CD14-positive monocyte (primary cell): Measurements from ENCODE around the gene VAMP2. TPM values are rescaled to one million over a fixed set of nuclear protein-coding genes. Genes with fewer than 3 reads are reported as not detected.
A peak's percentile ranks its signal among the peaks of the same experiment; 100 is the strongest.

Experiments
- DNase-seq, 3 donors: peaks; one replicate each; pipeline ENCODE4 v3.0.0-alpha.2; 2011 to 2022
- H2AFZ ChIP-seq: 2 replicates; pipeline ENCODE4 v1.6.0; 2012; ENCODE audit warnings: mild to moderate bottlenecking, low read depth, low read length, inconsistent platforms; ENCODE audit not compliant: insufficient read depth, poor library complexity, severe bottlenecking
- H3K27ac ChIP-seq, 2 donors: 1 replicate in 1 of 2; 2 replicates in 1 of 2; pipeline ENCODE4 v1.5.1; 2012 to 2013; ENCODE audit warnings: low read length in 2 of 2, control low read depth in 1 of 2, inconsistent platforms in 1 of 2, low read depth in 1 of 2, mild to moderate bottlenecking in 1 of 2
- H3K27me3 ChIP-seq, 2 donors: one replicate each; pipeline versions ENCODE4 v1.6.0 to v1.6.1; 2011 to 2013; ENCODE audit warnings: low read length in 2 of 2; ENCODE audit not compliant: control insufficient read depth in 2 of 2, insufficient read depth in 2 of 2
- H3K36me3 ChIP-seq, 2 donors: replicated peaks in 1 of 2; 1 replicate in 1 of 2; 2 replicates in 1 of 2; pipeline versions ENCODE4 v1.5.1 to v1.6.1; 2012 to 2013; ENCODE audit warnings: low read length in 2 of 2, control low read depth in 1 of 2, inconsistent platforms in 1 of 2, mild to moderate bottlenecking in 1 of 2; ENCODE audit not compliant: insufficient read depth in 2 of 2, control insufficient read depth in 1 of 2
- H3K4me1 ChIP-seq, 2 donors: 1 replicate in 1 of 2; 2 replicates in 1 of 2; pipeline versions ENCODE4 v1.5.1 to v1.6.1; 2012 to 2013; ENCODE audit warnings: low read length in 2 of 2, control low read depth in 1 of 2, inconsistent platforms in 1 of 2, mild to moderate bottlenecking in 1 of 2, moderate library complexity in 1 of 2; ENCODE audit not compliant: insufficient read depth in 2 of 2, control insufficient read depth in 1 of 2
- H3K4me2 ChIP-seq: replicated peaks from 2 replicates; pipeline ENCODE3; 2012; ENCODE audit warnings: low read length, moderate library complexity, mild to moderate bottlenecking; ENCODE audit not compliant: poor library complexity, severe bottlenecking; ENCODE audit errors: extremely low read depth
- H3K4me3 ChIP-seq, 3 experiments: fragments of 200-600 bp in 1 of 3; sonication (generic) in 1 of 3; replicated peaks in 1 of 3; 1 replicate in 2 of 3; 2 replicates in 1 of 3; pipeline ENCODE4 v1.5.1; 2011 to 2013; ENCODE audit warnings: low read length in 3 of 3, mild to moderate bottlenecking in 3 of 3, control low read depth in 2 of 3, low read depth in 2 of 3, inconsistent platforms in 1 of 3, moderate library complexity in 1 of 3
- H3K79me2 ChIP-seq: 2 replicates; pipeline ENCODE4 v1.6.0; 2012; ENCODE audit warnings: mild to moderate bottlenecking, control low read depth, inconsistent platforms, low read length, moderate library complexity; ENCODE audit not compliant: insufficient read depth
- H3K9ac ChIP-seq: 2 replicates; pipeline ENCODE4 v1.6.0; 2017; ENCODE audit warnings: low read length, mild to moderate bottlenecking; ENCODE audit not compliant: insufficient read depth, poor library complexity, severe bottlenecking
- H3K9me3 ChIP-seq, 2 donors: replicated peaks in 1 of 2; 1 replicate in 1 of 2; 2 replicates in 1 of 2; pipeline versions ENCODE4 v1.5.1 to v1.6.1; 2012 to 2013; ENCODE audit warnings: low read length in 2 of 2, control low read depth in 1 of 2; ENCODE audit not compliant: control insufficient read depth in 1 of 2, insufficient read depth in 1 of 2
- H4K20me1 ChIP-seq: 2 replicates; pipeline ENCODE4 v1.6.0; 2012; ENCODE audit warnings: mild to moderate bottlenecking, low read length, control low read depth, moderate library complexity; ENCODE audit not compliant: insufficient read depth
- H3K27ac Mint-ChIP-seq, 7 donors: one replicate each; pipeline ENCODE4 v1.8.0; 2020; ENCODE audit warnings: mild to moderate bottlenecking in 7 of 7, mixed read lengths in 7 of 7, moderate library complexity in 6 of 7, inconsistent platforms in 2 of 7
- H3K27me3 Mint-ChIP-seq, 3 donors: one replicate each; pipeline ENCODE4 v1.8.0; 2021 to 2022; ENCODE audit warnings: low read depth in 3 of 3, mild to moderate bottlenecking in 3 of 3, mixed read lengths in 3 of 3, moderate library complexity in 3 of 3, inconsistent platforms in 1 of 3
- H3K36me3 Mint-ChIP-seq, 2 donors: one replicate each; pipeline ENCODE4 v1.8.0; 2020; ENCODE audit warnings: mixed read lengths in 2 of 2, inconsistent platforms in 1 of 2, mild to moderate bottlenecking in 1 of 2
- H3K4me1 Mint-ChIP-seq: one replicate; pipeline ENCODE4 v1.8.0; 2020; ENCODE audit warnings: mild to moderate bottlenecking, mixed read lengths
- H3K4me3 Mint-ChIP-seq, 2 donors: one replicate each; pipeline ENCODE4 v1.8.0; 2020; ENCODE audit warnings: mild to moderate bottlenecking in 2 of 2, mixed read lengths in 2 of 2, moderate library complexity in 1 of 2
- H3K9me3 Mint-ChIP-seq, 7 donors: one replicate each; pipeline ENCODE4 v1.8.0; 2020 to 2022; ENCODE audit warnings: mixed read lengths in 7 of 7, mild to moderate bottlenecking in 6 of 7, moderate library complexity in 6 of 7, inconsistent platforms in 2 of 7
- WGBS: methylation state at CpG from one replicate; pipeline ENCODE4 v1.1.5; 2013; ENCODE audit warnings: missing lambda C conversion rate; ENCODE audit not compliant: insufficient coverage; 5-methylcytosine and 5-hydroxymethylcytosine counted together
- intact Hi-C, 2 donors: fragments of 100-400 bp; cut with micrococcal nuclease; formaldehyde crosslinking; loops; one replicate each; pipeline versions ENCODE4 v1.15.0 to v1.15.1; 2023
- polyA plus RNA-seq, 3 donors: library from polyadenylated mRNA; depleted of rRNA in 1 of 3; unstranded in 2 of 3; stranded (reverse) in 1 of 3; fragments of 300-500 nt in 2 of 3; fragments of >200 nt in 1 of 3; fragmentation: Illumina TruSeq in 2 of 3; gene quantifications; 1 replicate in 2 of 3; 2 replicates in 1 of 3; pipeline ENCODE4 v1.2.3, GENCODE V29; 2012 to 2021
- TF ChIP-seq, protein P1 (sequence below): fragments of 200-600 bp; IDR thresholded peaks from one replicate; pipeline ENCODE4 v1.8.0; 2022; ENCODE audit warnings: antibody characterized with exemption, mild to moderate bottlenecking

VAMP2 gene
- polyA plus RNA-seq, 3 donors, result 10.2 to 139 (median 14.5) TPM

GRCh38 chr17:8133399-8133798 lies 29.3 kb downstream of the VAMP2 start:
- no peaks in the 10 kb centered on the region for H3K9me3 ChIP-seq
- no peaks in the 10 kb centered on the region for H3K36me3 ChIP-seq
- no peak overlapping the region for H3K4me3 ChIP-seq
- Mint-ChIP-seq H3K9me3 (no peaks in the 10 kb centered on the region), H3K4me3 (no peak overlapping the region), H3K36me3 (no peaks in the 10 kb centered on the region), H3K27ac (no peak overlapping the region), H3K4me1 (no peaks in the 10 kb centered on the region), H3K27me3 (peaks cover 23 to 47% (median 35%) of the 10 kb centered on the region in 3 donors)
- peaks cover 10 to 12% of the 10 kb centered on the region in 2 donors for H3K4me1 ChIP-seq
- H3K27ac ChIP-seq, result no peak overlapping the region
- H3K27me3 ChIP-seq, result peaks cover 1 to 24% of the 10 kb centered on the region in 2 donors
- no peak overlapping the region for H3K9ac ChIP-seq
- TF ChIP-seq, protein P1, sequence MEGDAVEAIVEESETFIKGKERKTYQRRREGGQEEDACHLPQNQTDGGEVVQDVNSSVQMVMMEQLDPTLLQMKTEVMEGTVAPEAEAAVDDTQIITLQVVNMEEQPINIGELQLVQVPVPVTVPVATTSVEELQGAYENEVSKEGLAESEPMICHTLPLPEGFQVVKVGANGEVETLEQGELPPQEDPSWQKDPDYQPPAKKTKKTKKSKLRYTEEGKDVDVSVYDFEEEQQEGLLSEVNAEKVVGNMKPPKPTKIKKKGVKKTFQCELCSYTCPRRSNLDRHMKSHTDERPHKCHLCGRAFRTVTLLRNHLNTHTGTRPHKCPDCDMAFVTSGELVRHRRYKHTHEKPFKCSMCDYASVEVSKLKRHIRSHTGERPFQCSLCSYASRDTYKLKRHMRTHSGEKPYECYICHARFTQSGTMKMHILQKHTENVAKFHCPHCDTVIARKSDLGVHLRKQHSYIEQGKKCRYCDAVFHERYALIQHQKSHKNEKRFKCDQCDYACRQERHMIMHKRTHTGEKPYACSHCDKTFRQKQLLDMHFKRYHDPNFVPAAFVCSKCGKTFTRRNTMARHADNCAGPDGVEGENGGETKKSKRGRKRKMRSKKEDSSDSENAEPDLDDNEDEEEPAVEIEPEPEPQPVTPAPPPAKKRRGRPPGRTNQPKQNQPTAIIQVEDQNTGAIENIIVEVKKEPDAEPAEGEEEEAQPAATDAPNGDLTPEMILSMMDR, result no peak
- intact Hi-C loops, result loop anchor here in 1 of 2 donors (10.0 kb wide), 1 partner anchor 161 kb away; the partner anchor contains the start of gene SLC25A35
- no peak for DNase-seq
- 89% methylated on average over 4 of the region's 12 CpGs for WGBS
- H3K79me2 ChIP-seq, result no peaks in the 10 kb centered on the region
- H3K4me2 ChIP-seq, result no peak overlapping the region
- no peak overlapping the region for H2AFZ ChIP-seq
- H4K20me1 ChIP-seq, result no peaks in the 10 kb centered on the region

DNA sequence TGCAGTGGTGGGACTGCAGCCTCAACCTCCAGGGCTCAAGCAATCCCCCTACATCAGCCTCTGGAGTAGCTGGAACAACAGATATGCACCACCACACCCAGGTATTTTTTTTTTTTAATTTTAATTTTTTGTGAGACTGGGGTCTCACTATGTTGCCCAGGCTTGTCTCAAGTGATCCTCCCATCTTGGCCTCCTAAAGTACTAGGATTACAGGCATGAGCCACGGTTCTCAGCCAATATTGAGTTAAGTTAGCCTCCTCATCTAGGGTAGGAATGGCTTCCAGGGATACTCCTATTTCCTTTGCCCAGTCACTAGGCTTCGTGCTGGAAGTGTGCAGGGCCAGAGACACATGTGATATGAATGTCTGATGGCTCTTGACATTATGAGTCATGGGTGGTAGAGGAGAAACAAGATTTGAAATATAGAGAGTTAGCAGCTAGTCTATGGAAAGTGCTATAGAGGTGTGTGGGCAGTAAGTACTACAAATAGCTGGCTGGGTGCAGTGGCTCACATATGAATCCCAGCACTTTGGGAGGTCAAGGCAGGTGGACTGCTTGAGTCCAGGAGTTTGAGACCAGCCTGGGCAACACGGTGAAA lies 30.8 kb downstream of the VAMP2 start:
- no peak overlapping the region for H3K4me3 ChIP-seq
- H4K20me1 ChIP-seq, result no peaks in the 10 kb centered on the region
- H3K9ac ChIP-seq, result no peak overlapping the region
- WGBS, result 78% methylated on average over 1 of the region's 3 CpGs
- Mint-ChIP-seq H3K9me3 (peaks cover 0 to 3% (median 0%) of the 10 kb centered on the region in 7 donors), H3K36me3 (peaks cover 2 to 4% of the 10 kb centered on the region in 2 donors), H3K4me1 (peaks cover 4% of the 10 kb centered on the region), H3K27me3 (peaks cover 38 to 61% (median 49%) of the 10 kb centered on the region in 3 donors), H3K4me3 (peak overlapping the region in 1 of 2 donors; percentile 46), H3K27ac (no peak overlapping the region)
- H3K27ac ChIP-seq, result no peak overlapping the region
- H3K4me1 ChIP-seq, result peaks cover 4% of the 10 kb centered on the region in 2 donors
- no peak overlapping the region for H2AFZ ChIP-seq
- H3K27me3 ChIP-seq, result peaks cover 7 to 32% of the 10 kb centered on the region in 2 donors
- intact Hi-C loops, result loop anchor here in 1 of 2 donors (10.0 kb wide), 1 partner anchor 163 kb away; the partner anchor contains the start of gene SLC25A35
- no peaks in the 10 kb centered on the region for H3K9me3 ChIP-seq
- no peaks in the 10 kb centered on the region for H3K79me2 ChIP-seq
- no peaks in the 10 kb centered on the region for H3K36me3 ChIP-seq
- TF ChIP-seq, protein P1, result no peak
- no peak overlapping the region for H3K4me2 ChIP-seq
- peak in 1 of 3 donors; percentile 3 for DNase-seq
